Cardiac fibroblast (primary cell): ENCODE results near the gene EPHA5.
A peak's percentile ranks its signal among the peaks of the same experiment; 100 is the strongest.

Source experiments
- DNase-seq, 2 donors: peaks; one replicate each; pipeline versions ENCODE4 v3.0.0 to v3.0.0-alpha.2; 2010; ENCODE audit warnings: low read depth in 2 of 2
- H3K4me3 ChIP-seq, 2 donors: replicated peaks in 1 of 2; 1 replicate in 1 of 2; 2 replicates in 1 of 2; pipeline ENCODE4 v1.5.1; 2011; ENCODE audit warnings: low read depth in 2 of 2, low read length in 2 of 2, mild to moderate bottlenecking in 2 of 2, moderate library complexity in 1 of 2
- TF ChIP-seq, protein P1 (sequence below): IDR thresholded peaks from one replicate; pipeline ENCODE4 v1.5.1; 2011; ENCODE audit warnings: low read depth, mild to moderate bottlenecking, low read length, inconsistent platforms

EPHA5 gene

DNA sequence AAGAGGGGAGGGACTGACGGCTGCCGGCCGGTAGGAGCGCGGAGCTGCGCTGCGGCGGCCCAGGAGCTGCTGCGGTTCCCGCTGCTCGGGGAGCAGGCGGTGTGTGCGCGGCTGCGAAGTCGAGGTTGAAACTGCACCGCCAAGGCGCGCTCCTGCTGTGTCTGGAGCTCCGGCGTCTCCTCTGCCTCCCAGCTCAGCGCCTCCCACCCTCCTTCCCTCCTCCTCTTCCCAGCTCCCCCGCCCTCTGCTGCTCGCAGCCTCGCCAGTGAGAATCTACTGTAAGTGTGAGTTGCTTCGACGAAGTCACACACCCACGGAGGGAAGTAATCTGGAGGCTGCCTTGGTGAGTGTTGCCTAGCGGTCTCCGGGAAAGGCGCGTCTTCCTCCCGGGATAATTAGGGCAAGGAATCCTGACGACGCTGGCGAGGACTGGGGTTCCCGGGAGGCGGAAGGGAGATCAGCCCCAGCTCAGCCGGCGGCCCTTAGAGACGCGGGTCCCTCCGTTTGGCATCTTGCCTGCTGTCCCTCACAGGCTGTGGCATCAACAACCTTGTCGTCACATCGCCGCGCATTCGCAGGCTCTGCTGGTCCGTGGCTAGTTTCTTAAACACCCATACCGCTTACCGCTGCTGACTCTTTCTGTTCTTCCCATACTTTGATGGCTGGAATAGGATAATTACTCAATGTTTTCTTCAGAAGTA, at the start of gene EPHA5:
TSS of gene EPHA5 (minus strand) at position 159 of the 701 bp plus-strand sequence. CDS start 747 bp downstream, outside the sequence.
- H3K4me3 ChIP-seq: peak within 1 kb of the TSS; percentile 52 to 55
- peak; percentile 70 to 89 for DNase-seq
- TF ChIP-seq, protein P1, sequence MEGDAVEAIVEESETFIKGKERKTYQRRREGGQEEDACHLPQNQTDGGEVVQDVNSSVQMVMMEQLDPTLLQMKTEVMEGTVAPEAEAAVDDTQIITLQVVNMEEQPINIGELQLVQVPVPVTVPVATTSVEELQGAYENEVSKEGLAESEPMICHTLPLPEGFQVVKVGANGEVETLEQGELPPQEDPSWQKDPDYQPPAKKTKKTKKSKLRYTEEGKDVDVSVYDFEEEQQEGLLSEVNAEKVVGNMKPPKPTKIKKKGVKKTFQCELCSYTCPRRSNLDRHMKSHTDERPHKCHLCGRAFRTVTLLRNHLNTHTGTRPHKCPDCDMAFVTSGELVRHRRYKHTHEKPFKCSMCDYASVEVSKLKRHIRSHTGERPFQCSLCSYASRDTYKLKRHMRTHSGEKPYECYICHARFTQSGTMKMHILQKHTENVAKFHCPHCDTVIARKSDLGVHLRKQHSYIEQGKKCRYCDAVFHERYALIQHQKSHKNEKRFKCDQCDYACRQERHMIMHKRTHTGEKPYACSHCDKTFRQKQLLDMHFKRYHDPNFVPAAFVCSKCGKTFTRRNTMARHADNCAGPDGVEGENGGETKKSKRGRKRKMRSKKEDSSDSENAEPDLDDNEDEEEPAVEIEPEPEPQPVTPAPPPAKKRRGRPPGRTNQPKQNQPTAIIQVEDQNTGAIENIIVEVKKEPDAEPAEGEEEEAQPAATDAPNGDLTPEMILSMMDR: no peak

DNA sequence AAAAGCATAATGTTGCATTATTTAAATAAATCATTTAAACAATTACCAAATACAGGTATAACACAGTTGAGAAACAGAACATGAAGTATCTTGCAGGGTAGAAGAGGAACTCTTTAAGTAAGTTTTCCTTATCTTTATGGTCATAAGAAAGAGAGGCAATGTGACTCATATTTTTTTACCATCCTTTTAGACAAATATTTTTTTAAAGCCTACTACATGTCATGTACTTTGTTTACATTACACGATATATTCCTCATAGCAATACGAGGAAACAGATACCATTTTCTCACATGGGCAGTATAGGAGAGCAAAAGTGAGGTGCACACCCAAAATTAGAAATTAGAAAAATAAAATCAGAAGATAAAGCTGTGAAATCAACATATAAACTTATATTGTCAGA, 49.3 kb upstream of the EPHA5 start:
- H3K4me3 ChIP-seq: no peak overlapping the region
- DNase-seq: no peak

DNA sequence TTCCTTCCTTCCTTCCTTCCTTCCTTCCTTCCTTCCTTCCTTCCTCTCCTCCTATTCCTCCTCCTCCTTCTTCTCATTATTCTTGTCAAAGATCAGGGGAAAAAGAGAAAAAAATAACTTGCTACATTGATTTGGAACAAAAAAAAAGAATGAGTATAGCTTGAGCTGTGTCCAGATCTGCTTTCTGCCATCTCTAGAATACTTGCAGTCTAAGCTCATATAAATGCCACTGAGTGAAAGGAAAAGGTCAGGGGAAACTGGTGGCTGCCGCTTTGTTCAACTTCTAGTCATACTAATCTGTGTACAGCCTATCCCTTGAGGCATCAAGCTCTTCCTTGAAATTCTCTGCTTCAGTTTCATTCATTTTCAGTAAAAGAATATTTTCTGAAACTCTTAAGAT, 28.3 kb upstream of the EPHA5 start:
- TF ChIP-seq, protein P1: no peak
- H3K4me3 ChIP-seq: no peak overlapping the region

More for the DNA sequence above, 49.3 kb upstream of the EPHA5 start:
- TF ChIP-seq, protein P1: no peak

DNA sequence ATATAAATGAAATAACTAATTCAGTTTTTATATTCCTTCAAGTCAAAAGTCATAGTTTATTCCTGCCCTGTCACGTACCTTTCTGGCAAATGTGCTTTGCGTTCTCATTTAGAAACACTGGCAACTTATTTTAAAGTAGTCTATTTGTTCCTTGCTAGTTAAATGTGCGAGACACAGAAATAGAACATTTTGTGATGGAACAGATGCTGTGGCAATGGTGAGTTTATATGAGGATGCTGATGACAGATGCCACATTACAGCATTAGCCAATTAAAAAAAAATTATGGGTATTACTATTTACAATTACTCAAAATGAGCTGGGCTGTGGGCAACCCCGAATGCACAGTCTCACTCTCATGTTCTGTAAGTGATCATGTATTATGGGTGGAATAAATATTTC, 26.1 kb upstream of the EPHA5 start:
- H3K4me3 ChIP-seq: no peak overlapping the region
- DNase-seq: no peak
- TF ChIP-seq, protein P1: no peak

More for the DNA sequence above, 28.3 kb upstream of the EPHA5 start:
- DNase-seq: no peak

DNA sequence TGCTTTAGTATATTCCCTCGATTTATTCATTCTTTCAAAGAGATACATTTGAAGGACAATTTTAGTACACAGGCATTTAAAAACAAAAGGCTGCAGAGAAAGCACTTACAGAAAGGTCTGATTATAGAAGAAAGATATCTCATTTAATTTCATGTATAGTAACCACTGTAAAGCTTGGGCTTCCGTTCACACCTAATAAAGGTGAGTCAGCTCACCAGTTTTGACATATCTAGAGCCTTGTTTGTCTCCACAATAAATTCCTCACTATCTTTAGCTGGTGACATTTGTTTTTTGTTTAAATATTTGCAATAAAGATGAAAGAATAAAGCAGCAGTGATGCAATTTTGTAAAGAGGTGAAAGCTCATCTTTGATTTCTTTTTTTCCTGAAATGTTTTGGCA, 1.1 kb upstream of the EPHA5 start:
- no peak for DNase-seq
- TF ChIP-seq, protein P1: no peak
- H3K4me3 ChIP-seq: no peak overlapping the region

DNA sequence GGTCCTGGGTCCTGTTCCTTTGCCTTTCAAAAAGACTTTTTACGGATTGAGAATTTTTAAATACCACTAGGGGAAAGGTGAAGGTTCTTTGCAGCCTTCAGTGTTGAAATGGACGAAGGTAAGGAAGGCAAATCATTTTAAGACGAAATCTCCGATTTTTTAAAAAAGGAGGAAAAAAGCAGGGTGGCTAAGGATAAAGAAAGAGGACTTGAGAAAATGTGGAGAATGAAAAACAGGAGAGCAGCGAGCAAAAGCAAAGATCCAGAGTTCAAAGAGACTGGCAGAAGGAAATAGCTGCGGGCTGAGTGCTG, 314 bp downstream of the EPHA5 start:
- peak overlapping the region; percentile 52 to 55 for H3K4me3 ChIP-seq
- no peak for DNase-seq
- TF ChIP-seq, protein P1: no peak
